Stimulated activated CD8-positive, alpha-beta memory T cell treated with anti-CD3 and anti-CD28 coated beads, Interleukin-15, amount 100 ng/mL, for 24 hours (primary cell): ENCODE results near the gene CREB3L2.
A peak's percentile ranks its signal among the peaks of the same experiment; 100 is the strongest.

Experiments used
- DNase-seq: peaks from one replicate; pipeline ENCODE4 v3.0.0-alpha.2; 2020; ENCODE audit warnings: low read depth

CREB3L2 gene

GRCh38 chr7:137870684-137871083 is 131.2 kb downstream of the CREB3L2 start:
- no peak for DNase-seq

- DNase-seq, result no peak
Measured at GRCh38 chr7:137870078-137870477, 131.8 kb downstream of the CREB3L2 start.

GRCh38 chr7:137869260-137869659 is 132.6 kb downstream of the CREB3L2 start:
- no peak for DNase-seq

GRCh38 chr7:137867289-137867688 is 134.6 kb downstream of the CREB3L2 start:
- no peak for DNase-seq

GRCh38 chr7:137865764-137866163 is 136.1 kb downstream of the CREB3L2 start:
- DNase-seq, result no peak

GRCh38 chr7:137862964-137863363 is 138.9 kb downstream of the CREB3L2 start:
- no peak for DNase-seq

GRCh38 chr7:137862358-137862757 is 139.5 kb downstream of the CREB3L2 start:
- DNase-seq, result no peak

GRCh38 chr7:137860542-137860941 is 141.3 kb downstream of the CREB3L2 start:
- DNase-seq, result no peak

- no peak for DNase-seq
Measured at GRCh38 chr7:137853053-137853452, 148.8 kb downstream of the CREB3L2 start.

GRCh38 chr7:137852108-137852507 is 149.8 kb downstream of the CREB3L2 start:
- no peak for DNase-seq

- no peak for DNase-seq
Measured at GRCh38 chr7:137850972-137851945, 150.6 kb downstream of the CREB3L2 start.

GRCh38 chr7:137850571-137850970 is 151.3 kb downstream of the CREB3L2 start:
- DNase-seq, result no peak

- DNase-seq, result no peak
Measured at GRCh38 chr7:137848095-137848494, 153.8 kb downstream of the CREB3L2 start.

- no peak for DNase-seq
Measured at GRCh38 chr7:137847568-137848050, 154.3 kb downstream of the CREB3L2 start.

- peak; percentile 0 for DNase-seq
Measured at GRCh38 chr7:137846827-137847567, 154.9 kb downstream of the CREB3L2 start, which contains the start of gene DGKI. DGKI (minus strand) TSS chr7:137846974.

- DNase-seq, result no peak
Measured at GRCh38 chr7:137846549-137846826, 155.4 kb downstream of the CREB3L2 start.

GRCh38 chr7:137844677-137845425 is 157.0 kb downstream of the CREB3L2 start:
- no peak for DNase-seq

- no peak for DNase-seq
Measured at GRCh38 chr7:137839903-137840779, 161.7 kb downstream of the CREB3L2 start.

GRCh38 chr7:137838706-137839315 is 163.1 kb downstream of the CREB3L2 start:
- DNase-seq, result no peak

- DNase-seq, result no peak
Measured at GRCh38 chr7:137836541-137836940, 165.3 kb downstream of the CREB3L2 start.

GRCh38 chr7:137836113-137836509 is 165.8 kb downstream of the CREB3L2 start:
- no peak for DNase-seq
